Activated CD8-positive, alpha-beta memory T cell treated with anti-CD3 and anti-CD28 coated beads for 24 hours (primary cell): ENCODE results near the gene LPP.
"Not testable (repeated sequence)": the region's sequence is repeated elsewhere in the genome, so short reads cannot be mapped to it uniquely, and the experiment has no call there.

Experiments used
- DNase-seq: peaks from one replicate; pipeline ENCODE4 v3.0.0-alpha.2; 2020

The LPP gene

DNA sequence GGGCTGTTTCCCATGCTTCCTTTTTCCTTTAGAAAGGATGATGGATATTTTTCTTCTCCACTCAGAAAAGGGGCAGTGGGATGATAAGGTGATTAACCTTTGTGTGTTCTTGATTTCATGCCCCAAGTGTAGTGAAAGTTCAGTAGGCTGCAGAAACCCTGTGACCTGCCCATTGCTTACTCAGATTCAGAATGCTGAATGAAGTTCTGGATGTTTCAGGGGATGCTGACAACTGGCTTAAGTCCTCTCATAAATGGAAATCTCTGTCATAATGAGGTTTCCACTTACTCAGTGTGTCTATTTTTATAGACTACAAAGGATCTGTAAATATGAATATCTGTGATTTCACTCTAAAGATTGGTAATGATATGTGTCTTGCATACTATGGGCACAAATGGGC, 546.5 kb downstream of the LPP start:
- no peak for DNase-seq

DNA sequence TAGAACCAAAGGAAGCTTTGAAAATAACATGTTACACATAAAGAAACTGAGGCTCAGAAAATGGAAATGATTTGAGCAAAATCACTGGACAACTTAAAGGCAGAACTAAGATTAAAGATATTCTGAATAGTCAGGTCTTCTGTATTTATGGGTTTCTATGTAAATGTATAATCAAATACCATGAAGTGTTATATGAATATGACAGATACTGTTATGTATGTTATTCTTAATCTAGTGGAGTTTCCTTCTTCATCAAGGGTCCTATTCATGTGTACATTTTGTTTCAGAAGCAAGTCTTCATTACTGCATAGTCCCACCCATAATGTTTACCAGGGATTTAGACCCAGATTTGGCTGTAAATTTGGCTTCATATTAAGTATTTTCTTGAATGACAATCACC, 547.0 kb downstream of the LPP start:
- no peak for DNase-seq

DNA sequence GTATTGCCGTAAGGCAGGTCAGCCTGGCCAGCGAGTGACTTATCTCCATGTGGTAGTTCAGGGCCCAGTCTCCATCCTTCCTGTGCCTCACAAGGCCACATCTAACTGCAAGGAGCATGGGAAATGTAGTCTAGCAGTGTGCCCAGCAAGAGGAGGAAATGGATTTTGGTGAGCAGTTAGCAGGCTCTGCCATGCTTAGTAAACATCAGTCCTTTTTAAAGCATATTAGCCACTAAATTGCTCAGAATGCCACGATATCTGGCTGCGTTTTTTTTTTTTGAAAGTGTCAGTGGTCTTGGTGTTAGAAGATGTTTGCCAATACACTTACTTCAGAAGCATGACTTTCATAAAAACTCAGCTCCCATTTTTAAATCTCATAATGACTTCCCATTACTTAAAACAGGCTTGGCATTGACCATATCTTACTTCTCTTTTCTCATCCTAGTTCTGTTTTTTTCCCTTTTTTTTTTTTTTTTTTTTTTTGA, 547.6 kb downstream of the LPP start:
- DNase-seq, result no peak

DNA sequence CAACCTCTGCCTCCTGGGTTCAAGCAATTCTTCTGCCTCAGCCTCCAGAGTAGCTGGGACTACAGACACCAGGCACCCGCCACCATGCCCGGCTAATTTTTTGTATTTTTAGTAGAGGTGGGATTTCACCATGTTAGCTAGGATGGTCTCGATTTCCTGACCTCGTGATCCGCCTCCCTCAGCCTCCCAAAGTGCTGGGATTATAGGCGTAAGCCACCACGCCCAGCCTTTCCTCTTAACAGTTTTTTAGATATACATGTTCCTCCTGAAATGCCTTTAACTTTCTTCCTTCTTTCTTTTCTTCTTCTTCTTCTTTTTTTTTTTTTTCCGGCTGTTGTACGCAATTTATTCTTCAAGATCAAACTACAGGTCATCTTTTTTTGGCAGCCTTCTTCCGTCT, 548.1 kb downstream of the LPP start:
- not testable (repeated sequence) for DNase-seq

DNA sequence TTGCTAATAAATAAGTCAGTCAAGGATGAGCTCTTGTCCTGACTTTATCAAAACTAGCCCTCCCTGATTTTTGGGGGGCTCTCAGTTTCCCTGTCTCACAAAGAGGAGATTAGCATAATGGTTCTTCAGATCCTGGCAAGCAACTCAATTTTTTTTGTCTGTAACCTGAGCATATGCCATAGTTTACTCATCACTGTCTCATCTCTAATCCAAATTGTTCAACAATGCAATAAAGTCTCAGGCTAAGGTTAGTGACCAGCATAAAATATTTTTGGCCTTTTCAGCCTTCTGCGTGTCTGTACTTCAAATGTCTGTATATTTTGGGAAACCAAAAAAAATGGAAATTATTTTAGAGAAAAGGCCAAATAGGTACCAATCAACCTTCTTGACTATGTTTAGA, 552.2 kb downstream of the LPP start:
- no peak for DNase-seq

DNA sequence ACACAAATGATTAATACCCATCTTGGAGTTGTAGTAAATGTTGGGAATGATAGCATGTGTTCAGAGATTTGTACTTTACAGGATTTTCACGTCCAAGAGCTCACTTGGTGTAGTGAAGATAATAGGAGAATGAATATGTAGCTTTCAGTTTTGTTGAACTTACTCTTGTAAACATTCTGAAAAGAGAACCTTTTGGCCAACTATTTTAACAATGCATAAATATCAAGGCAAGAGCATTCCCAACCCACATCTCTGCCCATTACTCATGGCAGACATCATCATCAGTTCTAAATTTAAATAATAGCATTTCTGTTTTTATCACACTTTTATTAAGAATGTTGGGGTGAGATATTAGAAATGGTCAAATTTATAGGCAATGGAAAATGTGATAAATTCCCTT, 552.6 kb downstream of the LPP start:
- no peak for DNase-seq

DNA sequence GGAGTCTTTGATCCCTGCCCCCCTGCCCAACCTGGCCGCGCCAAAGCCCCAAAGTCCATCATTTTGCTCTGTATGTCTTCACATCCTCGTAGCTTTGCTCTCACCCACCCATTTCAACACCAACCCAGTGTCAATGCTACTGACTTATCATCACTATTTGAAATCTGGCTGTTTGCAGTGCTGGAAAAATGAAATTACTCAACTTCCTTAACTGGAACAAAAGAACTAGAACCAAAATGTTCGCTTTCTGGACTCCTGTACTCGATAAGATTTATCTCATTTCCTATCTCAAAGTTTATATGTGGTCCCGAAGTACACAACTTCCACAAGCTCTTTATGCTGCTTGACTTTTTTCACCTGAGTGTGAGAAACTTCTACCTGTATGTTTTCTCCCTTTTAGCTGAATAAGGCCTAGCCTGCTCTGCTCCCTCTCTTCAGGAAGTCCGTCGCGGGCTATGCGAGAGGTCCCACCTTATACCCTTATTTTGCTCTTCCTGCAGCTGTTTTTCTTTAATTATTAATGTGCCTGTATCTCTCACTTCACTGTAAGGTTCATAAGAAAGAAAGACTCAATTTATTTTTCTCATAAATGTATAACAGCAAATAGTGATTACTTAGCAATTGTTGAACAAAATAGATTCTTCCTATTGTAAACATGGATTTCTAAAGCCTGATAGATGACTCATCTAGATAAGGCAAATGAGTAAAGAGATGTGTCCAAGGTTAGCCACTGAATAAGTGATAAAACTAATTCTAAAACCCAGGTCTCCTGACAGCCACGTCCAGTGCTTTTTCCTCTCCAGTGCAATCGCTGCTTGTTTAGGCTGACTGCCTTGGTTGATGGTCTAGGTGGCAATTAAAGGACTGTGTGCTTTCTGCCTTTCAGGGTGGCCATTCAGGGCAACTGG, 553.7 kb downstream of the LPP start:
- DNase-seq, result no peak

DNA sequence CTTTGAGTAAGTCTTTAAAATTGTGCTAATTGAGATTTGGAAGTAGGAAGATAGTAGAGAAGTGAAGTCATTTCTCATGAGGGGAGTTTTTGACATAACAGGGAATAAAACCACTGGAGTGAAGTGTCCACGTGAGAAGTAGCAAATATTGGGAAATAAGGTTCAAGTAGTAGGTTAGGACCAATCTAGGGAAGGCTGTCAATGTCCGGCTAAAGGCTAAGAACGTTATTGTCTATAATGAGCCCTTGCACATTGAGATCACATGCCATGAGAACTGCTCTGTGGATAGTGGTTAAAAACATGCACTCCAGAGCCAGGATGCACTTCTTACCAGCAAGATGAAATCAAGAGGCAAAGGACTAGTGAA, 557.9 kb downstream of the LPP start:
- no peak for DNase-seq

DNA sequence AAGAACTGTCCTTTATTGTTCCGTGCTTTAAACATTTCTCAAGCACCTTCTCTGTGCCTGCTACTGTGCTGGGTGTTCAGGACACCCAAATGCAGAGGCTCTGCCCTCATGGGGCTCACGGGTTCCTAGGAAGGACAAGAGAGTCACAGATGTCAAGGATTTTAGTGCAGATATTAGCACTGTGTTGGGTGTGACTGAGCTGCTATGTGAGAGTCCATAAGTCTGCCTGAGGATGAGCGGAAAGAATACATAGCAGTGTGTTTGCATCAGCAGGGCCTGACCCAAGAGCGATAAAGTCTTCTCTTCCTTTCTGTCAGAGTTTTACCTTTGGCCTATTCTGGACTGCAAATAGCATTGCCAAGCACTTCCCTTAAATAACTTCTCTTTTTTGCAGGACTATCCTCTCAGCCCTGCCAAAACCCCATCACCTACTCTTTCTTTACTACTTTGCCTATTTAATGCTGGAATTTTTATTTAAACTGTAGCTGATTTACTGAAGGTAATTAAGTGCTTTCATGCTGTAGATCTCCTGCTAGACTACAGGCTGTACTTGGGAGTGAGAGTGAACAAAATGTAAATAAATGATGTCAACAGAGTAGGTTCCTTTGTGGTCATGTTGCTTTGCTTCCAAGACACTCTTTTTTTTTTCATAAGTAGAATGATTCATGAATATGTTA, 558.4 kb downstream of the LPP start:
- DNase-seq, result no peak

DNA sequence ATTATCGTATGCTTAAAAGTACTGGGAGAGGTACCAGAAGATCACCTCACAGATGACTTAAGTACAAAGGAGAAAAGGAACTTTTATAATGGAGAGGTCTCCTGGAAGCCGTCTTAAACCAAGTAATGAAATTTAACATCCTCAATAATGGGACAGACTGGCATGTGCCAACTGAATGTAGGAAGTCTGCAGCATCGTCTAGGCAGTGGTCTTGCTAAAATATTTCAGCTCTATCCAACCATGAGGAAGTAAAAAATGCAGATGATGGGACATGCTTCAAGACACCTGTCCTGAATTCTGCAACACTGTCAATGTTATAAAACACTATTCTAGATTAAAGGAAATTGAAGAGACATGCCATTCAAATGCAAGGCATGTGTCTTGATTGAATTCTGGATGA, 559.0 kb downstream of the LPP start:
- DNase-seq, result no peak

DNA sequence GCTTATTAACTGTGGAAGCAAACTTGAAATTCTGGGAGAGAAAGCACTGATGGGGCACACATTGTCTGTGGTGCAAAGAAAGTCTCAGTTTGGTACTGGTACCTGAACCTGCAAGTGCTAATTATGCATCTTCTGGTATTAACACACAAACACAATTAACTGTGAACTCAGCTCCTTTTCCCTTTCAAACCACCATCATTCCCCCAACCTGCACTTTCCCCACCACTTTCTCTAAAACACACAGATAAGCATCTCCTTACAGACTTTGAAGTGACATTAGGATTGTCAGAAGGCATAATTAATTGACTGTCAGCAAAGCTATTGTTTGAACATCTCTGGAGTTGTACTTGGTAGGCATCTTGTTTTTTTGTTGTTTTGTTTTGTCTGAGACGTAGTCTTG, 565.6 kb downstream of the LPP start:
- no peak for DNase-seq

DNA sequence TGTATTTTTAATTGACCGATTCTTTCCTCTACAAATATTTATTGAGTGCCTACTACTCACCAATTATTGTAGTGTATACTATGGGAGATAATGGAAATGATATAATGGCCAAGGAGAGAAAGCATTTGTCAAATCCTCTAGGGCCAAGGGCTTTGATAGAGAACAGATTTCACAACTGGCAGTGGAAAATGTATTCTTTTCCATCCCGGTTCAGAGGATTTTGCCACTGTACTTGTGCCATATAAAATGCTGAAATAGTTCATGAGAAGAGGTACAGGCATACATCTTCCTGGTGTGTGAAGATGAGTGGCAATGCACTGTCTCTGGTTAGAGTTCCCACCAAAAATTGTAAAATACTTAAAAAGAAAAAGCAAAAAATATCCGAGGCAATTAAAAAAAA, 566.3 kb downstream of the LPP start:
- DNase-seq, result no peak

DNA sequence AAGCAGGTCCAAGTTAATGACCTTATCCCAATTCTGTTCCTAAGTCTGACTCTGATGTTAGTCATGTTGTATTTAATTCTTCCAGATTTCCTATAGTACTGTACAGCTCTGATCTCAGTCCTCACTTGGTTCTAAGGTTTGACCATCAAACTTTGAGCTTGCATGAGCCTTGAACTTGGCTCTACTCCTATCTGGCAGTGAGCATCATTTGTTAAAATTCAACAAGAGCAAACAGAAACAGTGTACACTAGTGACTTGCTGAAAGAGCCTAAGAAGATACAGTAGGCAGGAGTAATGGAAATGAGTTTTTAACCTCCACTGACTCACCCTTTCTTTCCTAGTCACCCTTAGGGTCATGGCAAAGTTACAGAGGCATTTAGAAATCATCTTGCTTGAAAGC, 566.7 kb downstream of the LPP start:
- no peak for DNase-seq

DNA sequence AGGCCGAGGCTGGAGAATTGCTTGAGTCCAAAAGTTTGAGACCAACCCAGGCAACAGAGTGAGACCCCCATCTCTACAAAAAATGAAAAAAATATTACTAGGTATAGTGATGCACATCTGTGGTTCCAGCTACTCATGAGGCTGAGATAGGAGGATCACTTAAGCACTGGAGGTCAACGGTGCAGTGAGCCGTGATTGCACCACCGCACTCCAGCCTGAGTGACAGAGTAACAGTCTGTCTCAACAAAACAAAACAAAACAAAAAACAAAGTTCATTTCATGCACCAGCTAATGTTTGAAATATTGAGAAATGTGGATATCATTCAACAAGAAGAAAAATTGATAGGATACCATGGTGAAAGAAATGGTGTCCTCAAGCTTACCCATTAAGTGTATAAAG, 567.4 kb downstream of the LPP start:
- no peak for DNase-seq

DNA sequence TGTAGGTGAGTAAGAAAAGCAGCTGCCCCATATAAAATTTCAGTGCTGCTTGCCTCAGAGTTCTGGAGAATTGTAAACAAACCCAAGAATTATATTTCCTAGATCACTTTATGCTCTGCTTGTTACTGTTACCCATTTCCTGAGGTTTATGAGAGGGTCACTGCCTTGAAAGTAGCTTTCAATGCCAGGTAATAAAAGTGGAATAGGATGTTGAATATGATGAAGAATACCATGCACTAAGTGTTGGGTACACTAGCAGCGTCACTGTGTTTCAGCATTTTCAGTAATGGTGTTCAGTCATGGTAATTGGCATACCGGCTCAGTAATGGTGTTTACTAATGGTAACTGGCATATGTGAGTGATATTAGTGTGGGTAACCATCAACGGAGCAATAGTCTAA, 568.0 kb downstream of the LPP start:
- no peak for DNase-seq

DNA sequence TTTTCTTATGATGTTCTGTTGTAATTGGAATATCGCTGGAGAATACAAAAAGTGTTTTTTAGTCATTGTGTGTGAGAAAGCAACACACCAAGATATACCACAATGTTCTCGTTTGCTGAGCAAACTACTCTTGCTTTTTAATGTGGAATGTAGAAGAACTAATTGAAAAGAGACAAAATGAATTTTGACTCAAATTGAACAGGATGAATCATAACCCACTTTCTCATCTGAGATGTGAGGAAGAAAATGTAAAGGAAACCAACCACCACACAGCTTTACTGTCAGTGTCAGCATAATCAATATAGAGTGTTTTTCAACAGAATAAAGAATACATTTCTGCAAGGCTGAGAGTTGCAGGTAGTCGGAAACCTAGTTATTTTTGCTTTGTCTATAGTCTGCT, 569.0 kb downstream of the LPP start:
- no peak for DNase-seq

DNA sequence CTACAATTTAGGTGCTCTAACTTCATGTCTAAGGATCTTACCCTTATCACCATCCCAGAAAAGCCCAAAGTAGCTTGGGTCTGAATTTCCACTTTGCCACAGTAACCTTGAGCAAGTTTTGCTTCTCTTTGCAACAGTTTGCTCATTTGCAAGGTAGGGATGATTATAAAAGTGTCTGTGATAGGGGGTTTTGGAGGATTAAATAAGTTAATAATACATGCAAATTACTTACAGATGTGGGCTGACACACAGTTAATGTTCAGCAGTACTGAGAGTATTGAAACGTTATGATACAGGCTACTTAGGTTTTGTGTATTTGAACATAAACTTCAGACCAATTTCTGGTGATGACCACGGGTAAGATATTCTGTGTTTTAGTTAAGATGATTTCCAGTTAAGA, 573.1 kb downstream of the LPP start:
- DNase-seq, result no peak

DNA sequence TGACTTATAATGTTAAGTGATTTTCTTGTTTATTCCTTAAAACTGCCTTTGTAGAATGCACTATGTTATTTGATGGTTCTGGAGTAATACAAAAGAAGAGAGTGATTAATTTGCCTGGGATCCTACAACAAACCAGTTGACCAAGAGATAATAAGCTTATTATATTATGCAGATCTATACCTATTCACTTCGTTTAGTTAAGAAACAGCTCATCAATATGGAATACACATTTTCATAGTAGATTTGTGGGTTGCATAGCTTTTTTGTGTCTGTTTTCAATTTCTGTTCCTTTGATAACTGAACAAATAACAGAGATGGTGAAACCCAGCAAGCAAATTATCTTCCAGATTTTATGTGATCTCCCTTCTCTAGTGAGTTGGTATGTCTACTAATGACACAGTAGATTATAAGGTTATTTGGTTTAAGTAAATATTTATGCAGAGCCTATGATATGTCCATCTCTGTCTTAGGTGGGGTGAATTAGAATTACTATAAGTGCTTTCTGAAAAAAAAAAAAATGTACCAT, 574.5 kb downstream of the LPP start:
- DNase-seq, result no peak

DNA sequence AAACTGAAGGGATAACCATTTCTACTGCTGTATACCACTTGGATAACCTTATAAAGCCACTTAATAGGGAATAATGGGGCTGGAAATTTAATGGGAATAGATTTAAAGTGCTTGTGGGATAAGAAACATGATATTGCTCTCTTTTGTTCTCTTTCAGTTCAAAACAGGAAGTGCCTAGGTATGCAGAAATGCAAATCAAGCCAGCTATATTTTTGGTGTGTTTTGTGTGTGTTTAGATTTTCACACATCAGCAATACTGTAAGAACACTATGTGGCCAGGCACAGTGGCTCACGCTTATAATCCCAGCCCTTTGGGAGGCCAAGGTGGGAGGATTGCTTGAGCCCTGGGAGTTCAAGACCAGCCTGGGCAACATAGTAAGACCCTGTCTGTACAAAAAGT, 575.5 kb downstream of the LPP start:
- DNase-seq, result no peak

DNA sequence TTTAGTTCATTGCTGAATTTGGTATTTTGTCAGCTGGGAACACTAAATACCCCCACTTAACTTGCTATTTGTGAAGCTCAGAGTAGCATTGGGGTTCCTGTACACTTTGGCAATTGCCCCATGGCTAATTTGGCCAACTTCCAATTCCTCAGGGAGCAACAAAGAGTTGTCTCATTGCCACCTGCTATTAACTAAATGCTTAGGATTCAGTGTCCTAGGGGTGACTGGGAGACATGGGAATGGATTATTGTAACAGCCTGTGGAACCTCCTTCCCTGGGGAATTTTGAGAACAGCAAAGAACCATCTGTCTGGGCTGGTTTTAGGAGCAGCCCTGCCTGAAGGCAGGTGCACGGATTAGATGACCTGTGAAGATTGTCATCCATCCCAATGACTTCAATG, 580.4 kb downstream of the LPP start:
- no peak for DNase-seq

DNA sequence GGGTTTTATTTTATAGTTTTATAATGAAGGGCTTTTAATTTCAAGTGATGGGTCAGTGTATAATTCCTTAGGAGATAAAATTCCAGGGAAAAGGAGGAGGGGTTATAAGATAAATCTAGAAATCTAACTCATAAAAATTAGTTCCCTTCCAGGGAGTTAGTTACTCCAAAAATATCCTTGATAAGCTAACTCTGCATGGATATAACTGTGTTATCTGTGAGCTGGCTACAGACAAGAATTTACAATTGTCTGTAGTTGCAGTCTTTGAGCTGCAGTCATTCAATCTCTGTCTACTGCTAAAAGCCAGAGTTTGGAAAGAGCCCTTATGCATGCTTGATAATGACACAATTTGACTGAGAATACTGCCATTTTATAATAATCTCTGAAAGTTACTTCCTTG, 585.6 kb downstream of the LPP start:
- DNase-seq, result no peak

DNA sequence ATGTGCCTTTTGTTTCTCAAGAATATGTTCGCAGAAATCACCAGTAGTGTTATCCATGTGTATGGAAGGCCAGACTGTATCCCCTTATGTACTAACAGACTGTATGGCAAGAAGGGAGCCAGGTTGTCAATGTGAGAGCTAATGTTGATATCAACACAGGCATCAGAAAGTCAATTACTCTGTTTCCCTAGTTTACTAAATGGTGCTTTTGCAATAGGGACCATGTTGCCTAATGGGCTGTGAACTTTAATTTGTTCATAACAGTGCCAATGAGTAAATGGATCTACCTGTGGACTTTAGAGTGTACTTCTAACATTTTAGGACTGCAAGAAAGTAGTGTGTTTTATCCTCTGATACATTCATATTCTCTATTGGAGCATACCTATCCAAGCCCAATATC, 586.1 kb downstream of the LPP start:
- DNase-seq, result no peak

DNA sequence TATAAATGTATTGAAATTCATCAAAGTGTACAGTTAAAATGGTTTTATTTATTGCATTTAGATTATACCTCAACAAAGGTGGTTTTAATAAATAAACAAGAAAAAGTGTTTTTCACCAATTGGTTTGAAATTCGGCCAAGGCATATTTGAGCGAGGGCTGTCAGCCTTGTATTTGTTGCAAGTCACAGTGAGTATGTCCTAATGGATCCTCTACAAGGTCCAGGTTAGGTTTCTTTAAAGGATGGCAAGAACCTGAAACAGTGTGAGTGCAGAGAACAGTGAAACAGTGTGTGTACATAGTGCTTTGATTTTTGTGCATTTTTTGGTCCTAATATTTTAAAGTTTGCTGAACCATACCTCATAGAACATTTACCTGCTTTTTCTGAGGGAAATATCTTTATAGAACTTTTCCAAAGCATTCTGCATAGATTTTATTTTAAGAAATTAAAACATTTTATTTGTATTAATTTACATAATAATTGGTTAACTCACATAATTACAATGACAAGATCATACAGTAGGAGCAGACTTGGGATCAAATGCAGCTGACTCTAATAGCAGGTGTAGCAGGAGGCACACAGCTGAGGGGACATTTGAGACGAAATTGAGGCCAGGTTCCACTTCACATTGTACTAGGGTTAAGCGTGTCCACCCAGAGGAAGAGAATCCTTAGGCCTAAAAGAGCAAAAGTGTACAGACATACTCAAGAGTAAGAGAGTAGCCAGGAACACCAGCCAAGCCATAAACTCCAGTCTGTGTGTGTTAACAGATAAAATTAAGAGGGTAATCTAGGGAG, 589.0 kb downstream of the LPP start:
- no peak for DNase-seq

DNA sequence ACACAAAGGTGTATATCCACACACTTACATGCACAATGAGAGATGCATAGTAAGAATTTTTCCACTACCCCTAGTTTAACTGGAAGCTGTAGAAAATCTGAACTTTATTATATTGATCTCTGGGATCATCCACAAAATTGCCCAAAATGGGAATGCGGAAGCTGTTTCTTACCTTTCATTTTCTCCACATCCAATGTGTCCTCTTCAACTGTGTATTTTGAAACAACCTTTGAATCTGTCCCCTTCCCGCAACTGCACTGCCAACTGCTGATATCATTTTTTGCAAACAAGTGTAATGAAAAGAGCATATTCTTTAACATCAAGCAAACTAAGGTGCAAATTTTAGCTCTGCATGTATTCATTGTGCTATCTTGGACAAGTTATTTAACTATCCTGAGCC, 590.2 kb downstream of the LPP start:
- DNase-seq, result no peak
